ENCODE results near the gene SLC1A3. TPM values are rescaled to one million over a fixed set of nuclear protein-coding genes. Genes with fewer than 3 reads are reported as not detected.

SLC1A3 gene
- total RNA-seq, 1 experiment from 2014 or later, result 18.6 TPM

DNA sequence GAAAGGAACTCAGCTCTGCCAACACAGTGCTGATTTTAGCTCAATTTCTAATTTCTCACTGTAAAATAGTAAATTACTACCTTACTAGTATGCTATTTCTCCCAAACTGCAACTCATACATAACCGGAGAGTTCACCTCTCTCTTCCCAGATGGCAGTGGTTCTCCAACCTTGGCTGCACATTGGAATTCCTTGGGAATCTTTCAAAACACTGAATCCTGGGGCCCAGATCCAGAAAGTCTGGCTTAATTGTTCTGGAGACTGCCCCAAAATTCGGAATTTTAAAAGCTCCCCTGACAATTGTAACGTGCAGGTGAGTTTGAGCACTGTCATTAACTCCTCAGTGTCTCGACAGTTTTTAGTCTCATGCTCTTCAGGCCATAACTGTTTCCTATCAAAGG, 100.3 kb downstream of the SLC1A3 start:
- no peak overlapping the region for H2BK20ac ChIP-seq (ENCODE audit: low read depth, low read length, poor library complexity, severe bottlenecking)

More for the DNA sequence above, 100.3 kb downstream of the SLC1A3 start:
- Histone ChIP-seq H3K4me1 (ENCODE audit: insufficient read depth, low read length) (no peaks in the 10 kb centered on the region), H3T11ph (ENCODE audit: low read length) (no peak overlapping the region), H3K27me3 (ENCODE audit: insufficient read depth, low read length) (no peaks in the 10 kb centered on the region), H3K79me2 (ENCODE audit: insufficient read depth, low read length) (no peaks in the 10 kb centered on the region), H2AFZ (ENCODE audit: low read length) (no peak overlapping the region), H2AK5ac (ENCODE audit: insufficient read length, low read length) (no peak overlapping the region), H4K8ac (replicated peaks; ENCODE audit: insufficient read length, low read depth, low read length) (no peak overlapping the region), H3K18ac (ENCODE audit: insufficient read length, low read depth, low read length) (no peak overlapping the region), H3K79me1 (ENCODE audit: insufficient read depth, low read depth, low read length, poor library complexity, severe bottlenecking) (no peaks in the 10 kb centered on the region), H4K5ac (ENCODE audit: insufficient read length, low read depth, low read length) (no peak overlapping the region), H3K9me3 (ENCODE audit: control insufficient read depth, low read depth, low read length) (no peaks in the 10 kb centered on the region), H3K23me2 (ENCODE audit: insufficient read length, low read depth, low read length, poor library complexity, severe bottlenecking) (no peaks in the 10 kb centered on the region), H2BK120ac (ENCODE audit: low read depth, low read length, poor library complexity, severe bottlenecking) (no peak overlapping the region), H2BK15ac (ENCODE audit: low read depth, low read length) (no peak overlapping the region), H4K20me1 (ENCODE audit: control insufficient read depth, insufficient read depth, insufficient read length) (no peaks in the 10 kb centered on the region), H3K4me2 (ENCODE audit: insufficient read depth, insufficient read length, low read length) (no peak overlapping the region), H2BK12ac (ENCODE audit: insufficient read length, low read depth, low read length) (no peak overlapping the region), H3K9ac (ENCODE audit: extremely low read depth, insufficient read length, low read length) (no peak overlapping the region), H3K56ac (ENCODE audit: insufficient read length, low read depth, low read length) (no peak overlapping the region), H3K4ac (ENCODE audit: low read depth, low read length) (no peak overlapping the region), H2BK5ac (ENCODE audit: insufficient read length, low read length) (no peak overlapping the region), H4K91ac (ENCODE audit: insufficient read length, low read depth, low read length) (no peak overlapping the region), H3K23ac (ENCODE audit: insufficient read length, low read depth, low read length) (no peak overlapping the region), H3K14ac (ENCODE audit: insufficient read depth, low read length) (no peak overlapping the region), H3K27ac (ENCODE audit: insufficient read length, low read depth, low read length) (no peak overlapping the region)
- peaks cover 6% of the 10 kb centered on the region; the same call in 1 of the 2 replicates for H3K27me3 Mint-ChIP-seq (ENCODE audit: low read depth)
- peaks cover 8 to 10% of the 10 kb centered on the region in 2 experiments for H3K4me1 Mint-ChIP-seq
- no peak overlapping the region for H3K4me3 Mint-ChIP-seq
- H3K27ac Mint-ChIP-seq, result no peak overlapping the region
- TF ChIP-seq, protein P1, sequence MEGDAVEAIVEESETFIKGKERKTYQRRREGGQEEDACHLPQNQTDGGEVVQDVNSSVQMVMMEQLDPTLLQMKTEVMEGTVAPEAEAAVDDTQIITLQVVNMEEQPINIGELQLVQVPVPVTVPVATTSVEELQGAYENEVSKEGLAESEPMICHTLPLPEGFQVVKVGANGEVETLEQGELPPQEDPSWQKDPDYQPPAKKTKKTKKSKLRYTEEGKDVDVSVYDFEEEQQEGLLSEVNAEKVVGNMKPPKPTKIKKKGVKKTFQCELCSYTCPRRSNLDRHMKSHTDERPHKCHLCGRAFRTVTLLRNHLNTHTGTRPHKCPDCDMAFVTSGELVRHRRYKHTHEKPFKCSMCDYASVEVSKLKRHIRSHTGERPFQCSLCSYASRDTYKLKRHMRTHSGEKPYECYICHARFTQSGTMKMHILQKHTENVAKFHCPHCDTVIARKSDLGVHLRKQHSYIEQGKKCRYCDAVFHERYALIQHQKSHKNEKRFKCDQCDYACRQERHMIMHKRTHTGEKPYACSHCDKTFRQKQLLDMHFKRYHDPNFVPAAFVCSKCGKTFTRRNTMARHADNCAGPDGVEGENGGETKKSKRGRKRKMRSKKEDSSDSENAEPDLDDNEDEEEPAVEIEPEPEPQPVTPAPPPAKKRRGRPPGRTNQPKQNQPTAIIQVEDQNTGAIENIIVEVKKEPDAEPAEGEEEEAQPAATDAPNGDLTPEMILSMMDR (conservative IDR thresholded peaks at IDR 0.05), result no peak
- H3K36me3 Mint-ChIP-seq (ENCODE audit: insufficient read depth in 1 of 3, low read depth in 3 of 3), result peaks cover 0 to 6% (median 0%) of the 10 kb centered on the region in 3 experiments; a peak in 1 of 7 replicates
- no peak for DNase-seq
- H3K9me3 Mint-ChIP-seq, result peaks cover 5 to 8% of the 10 kb centered on the region in 2 experiments; a peak in 1 of 5 replicates
- WGBS (ENCODE audit: extremely low coverage, insufficient read length, low lambda C conversion rate), result no CpG with 5 or more reads among the region's 4 CpGs

All from H9 (cell line).